ENCODE results near the gene DOP1B. TPM values are rescaled to one million over a fixed set of nuclear protein-coding genes. Genes with fewer than 3 reads are reported as not detected.

Gene DOP1B
- total RNA-seq, 1 experiment from 2014 or later, result 8.7 TPM

GRCh38 chr21:36180963-36181362, 24.3 kb downstream of the DOP1B start:
- H3K9ac ChIP-seq (ENCODE audit: extremely low read depth, insufficient read length, low read length), result no peak overlapping the region
- no peak overlapping the region for H3K14ac ChIP-seq (ENCODE audit: insufficient read depth, low read length)
- H2BK120ac ChIP-seq (ENCODE audit: low read depth, low read length, poor library complexity, severe bottlenecking), result no peak overlapping the region
- no peaks in the 10 kb centered on the region for H3K4me1 Mint-ChIP-seq
- no peaks in the 10 kb centered on the region for H3K27me3 ChIP-seq (ENCODE audit: insufficient read depth, low read length)
- no peak overlapping the region for H2BK15ac ChIP-seq (ENCODE audit: low read depth, low read length)
- H3K27me3 Mint-ChIP-seq (ENCODE audit: low read depth), result no peaks in the 10 kb centered on the region
- no CpG with 5 or more reads among the region's 5 CpGs for WGBS (ENCODE audit: extremely low coverage, insufficient read length, low lambda C conversion rate)
- no peak overlapping the region for H4K8ac ChIP-seq (replicated peaks; ENCODE audit: insufficient read length, low read depth, low read length)
- H2AFZ ChIP-seq (ENCODE audit: low read length), result no peak overlapping the region
- H2BK12ac ChIP-seq (ENCODE audit: insufficient read length, low read depth, low read length), result no peak overlapping the region
- H3K23me2 ChIP-seq (ENCODE audit: insufficient read length, low read depth, low read length, poor library complexity, severe bottlenecking), result peaks cover 2% of the 10 kb centered on the region
- H3K36me3 Mint-ChIP-seq (ENCODE audit: insufficient read depth in 1 of 3, low read depth in 3 of 3), result peaks cover 0 to 6% (median 5%) of the 10 kb centered on the region in 3 experiments; a peak in 2 of 7 replicates
- no peak overlapping the region for H4K91ac ChIP-seq (ENCODE audit: insufficient read length, low read depth, low read length)
- no peak overlapping the region for H3K4ac ChIP-seq (ENCODE audit: low read depth, low read length)
- no peak overlapping the region for H3K18ac ChIP-seq (ENCODE audit: insufficient read length, low read depth, low read length)
- no peak overlapping the region for H3K56ac ChIP-seq (ENCODE audit: insufficient read length, low read depth, low read length)
- TF ChIP-seq, protein P1, sequence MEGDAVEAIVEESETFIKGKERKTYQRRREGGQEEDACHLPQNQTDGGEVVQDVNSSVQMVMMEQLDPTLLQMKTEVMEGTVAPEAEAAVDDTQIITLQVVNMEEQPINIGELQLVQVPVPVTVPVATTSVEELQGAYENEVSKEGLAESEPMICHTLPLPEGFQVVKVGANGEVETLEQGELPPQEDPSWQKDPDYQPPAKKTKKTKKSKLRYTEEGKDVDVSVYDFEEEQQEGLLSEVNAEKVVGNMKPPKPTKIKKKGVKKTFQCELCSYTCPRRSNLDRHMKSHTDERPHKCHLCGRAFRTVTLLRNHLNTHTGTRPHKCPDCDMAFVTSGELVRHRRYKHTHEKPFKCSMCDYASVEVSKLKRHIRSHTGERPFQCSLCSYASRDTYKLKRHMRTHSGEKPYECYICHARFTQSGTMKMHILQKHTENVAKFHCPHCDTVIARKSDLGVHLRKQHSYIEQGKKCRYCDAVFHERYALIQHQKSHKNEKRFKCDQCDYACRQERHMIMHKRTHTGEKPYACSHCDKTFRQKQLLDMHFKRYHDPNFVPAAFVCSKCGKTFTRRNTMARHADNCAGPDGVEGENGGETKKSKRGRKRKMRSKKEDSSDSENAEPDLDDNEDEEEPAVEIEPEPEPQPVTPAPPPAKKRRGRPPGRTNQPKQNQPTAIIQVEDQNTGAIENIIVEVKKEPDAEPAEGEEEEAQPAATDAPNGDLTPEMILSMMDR (conservative IDR thresholded peaks at IDR 0.05), result no peak
- H2AK5ac ChIP-seq (ENCODE audit: insufficient read length, low read length), result no peak overlapping the region
- no peak overlapping the region for H2BK5ac ChIP-seq (ENCODE audit: insufficient read length, low read length)
- no peaks in the 10 kb centered on the region for H3K9me3 ChIP-seq (ENCODE audit: control insufficient read depth, low read depth, low read length)
- H3K9me3 Mint-ChIP-seq, result no peaks in the 10 kb centered on the region; a peak in 1 of 5 replicates
- H3K27ac ChIP-seq (ENCODE audit: insufficient read length, low read depth, low read length), result no peak overlapping the region
- H3K4me2 ChIP-seq (ENCODE audit: insufficient read depth, insufficient read length, low read length), result no peak overlapping the region
- H4K20me1 ChIP-seq (ENCODE audit: control insufficient read depth, insufficient read depth, insufficient read length), result no peaks in the 10 kb centered on the region
- H3K4me1 ChIP-seq (ENCODE audit: insufficient read depth, low read length), result no peaks in the 10 kb centered on the region
- no peak overlapping the region for H3T11ph ChIP-seq (ENCODE audit: low read length)
- H3K27ac Mint-ChIP-seq, result no peak overlapping the region
- no peak for DNase-seq
- H4K5ac ChIP-seq (ENCODE audit: insufficient read length, low read depth, low read length), result no peak overlapping the region
- no peak overlapping the region for H2BK20ac ChIP-seq (ENCODE audit: low read depth, low read length, poor library complexity, severe bottlenecking)
- no peak overlapping the region for H3K23ac ChIP-seq (ENCODE audit: insufficient read length, low read depth, low read length)
- H3K4me3 Mint-ChIP-seq, result no peak overlapping the region
- H3K79me1 ChIP-seq (ENCODE audit: insufficient read depth, low read depth, low read length, poor library complexity, severe bottlenecking), result no peaks in the 10 kb centered on the region
- H3K79me2 ChIP-seq (ENCODE audit: insufficient read depth, low read length), result no peaks in the 10 kb centered on the region
